ENCODE results near the gene GNPAT. TPM values are rescaled to one million over a fixed set of nuclear protein-coding genes. Genes with fewer than 3 reads are reported as not detected.

Gene GNPAT
- total RNA-seq, 2 experiments from 2014 or later, result 51.7 to 54.9 TPM

- Histone ChIP-seq H3K79me2 (ENCODE audit: insufficient read depth, low read depth, low read length) (no peaks in the 10 kb centered on the region), H3K9me2 (ENCODE audit: insufficient read depth, low read length) (no peaks in the 10 kb centered on the region), H3K27ac (ENCODE audit: low read depth, low read length, poor library complexity, severe bottlenecking) (no peak overlapping the region), H3K4me2 (ENCODE audit: low read length) (no peak overlapping the region), H3K9me3 (ENCODE audit: low read length) (no peaks in the 10 kb centered on the region), H4K20me1 (ENCODE audit: insufficient read depth, low read length) (no peaks in the 10 kb centered on the region), H3K4me1 (ENCODE audit: insufficient read depth, low read length, poor library complexity, severe bottlenecking) (no peaks in the 10 kb centered on the region), H3K36me3 (ENCODE audit: insufficient read depth, low read length) (peaks cover 85% of the 10 kb centered on the region), H3K4me3 (ENCODE audit: low read depth, low read length, poor library complexity, severe bottlenecking) (no peak overlapping the region), H2AFZ (ENCODE audit: low read length) (no peak overlapping the region)
- intact Hi-C loops (cut with micrococcal nuclease; ENCODE audit: unreplicated experiment), result no loop called here
- no peak for DNase-seq (ENCODE audit: low spot score)
- ChIA-PET POLR2A (no interaction called here), CTCF (ENCODE audit: unreplicated experiment) (no interaction called here)
- TF ChIP-seq EZH2phosphoT487 (IDR thresholded peaks at IDR 0.05; ENCODE audit: borderline replicate concordance, low read depth, low read length) (no peak), CTCF (conservative IDR thresholded peaks at IDR 0.05; ENCODE audit: low read length) (no peak)
- BruUV-seq (replicated peaks), result no TSS peak
Observed at GRCh38 chr1:231272173-231272572, 31.2 kb downstream of the GNPAT start.

GRCh38 chr1:231272880-231273279 is 31.9 kb downstream of the GNPAT start:
- Histone ChIP-seq H3K79me2 (ENCODE audit: insufficient read depth, low read depth, low read length) (no peaks in the 10 kb centered on the region), H4K20me1 (ENCODE audit: insufficient read depth, low read length) (no peaks in the 10 kb centered on the region), H2AFZ (ENCODE audit: low read length) (no peak overlapping the region), H3K4me2 (ENCODE audit: low read length) (no peak overlapping the region), H3K4me1 (ENCODE audit: insufficient read depth, low read length, poor library complexity, severe bottlenecking) (no peaks in the 10 kb centered on the region), H3K36me3 (ENCODE audit: insufficient read depth, low read length) (peaks cover 85% of the 10 kb centered on the region), H3K4me3 (ENCODE audit: low read depth, low read length, poor library complexity, severe bottlenecking) (no peak overlapping the region), H3K9me2 (ENCODE audit: insufficient read depth, low read length) (no peaks in the 10 kb centered on the region), H3K27ac (ENCODE audit: low read depth, low read length, poor library complexity, severe bottlenecking) (no peak overlapping the region), H3K9me3 (ENCODE audit: low read length) (no peaks in the 10 kb centered on the region)
- POLR2A ChIA-PET, result interaction anchor here (0.6 kb wide), 1 partner anchor 797 kb away, joined by 5 read pairs; no protein-coding TSS in a partner anchor
- CTCF ChIA-PET (ENCODE audit: unreplicated experiment), result no interaction called here
- DNase-seq (ENCODE audit: low spot score), result no peak
- no peak for TF ChIP-seq EZH2phosphoT487 (IDR thresholded peaks at IDR 0.05; ENCODE audit: borderline replicate concordance, low read depth, low read length)
- no peak for TF ChIP-seq CTCF (conservative IDR thresholded peaks at IDR 0.05; ENCODE audit: low read length)
- BruUV-seq (replicated peaks), result no TSS peak
- intact Hi-C loops (cut with micrococcal nuclease; ENCODE audit: unreplicated experiment), result no loop called here

- H3K9me2 ChIP-seq (ENCODE audit: insufficient read depth, low read length), result no peaks in the 10 kb centered on the region
- CTCF ChIA-PET (ENCODE audit: unreplicated experiment), result no interaction called here
- H3K9me3 ChIP-seq (ENCODE audit: low read length), result no peaks in the 10 kb centered on the region
- no peak for DNase-seq (ENCODE audit: low spot score)
- intact Hi-C loops (cut with micrococcal nuclease; ENCODE audit: unreplicated experiment), result no loop called here
- POLR2A ChIA-PET, result no interaction called here
- H3K4me2 ChIP-seq (ENCODE audit: low read length), result no peak overlapping the region
- H3K4me1 ChIP-seq (ENCODE audit: insufficient read depth, low read length, poor library complexity, severe bottlenecking), result no peaks in the 10 kb centered on the region
- no peak overlapping the region for H3K27ac ChIP-seq (ENCODE audit: low read depth, low read length, poor library complexity, severe bottlenecking)
- no peak overlapping the region for H2AFZ ChIP-seq (ENCODE audit: low read length)
- H3K36me3 ChIP-seq (ENCODE audit: insufficient read depth, low read length), result peaks cover 84% of the 10 kb centered on the region
- H4K20me1 ChIP-seq (ENCODE audit: insufficient read depth, low read length), result no peaks in the 10 kb centered on the region
- TF ChIP-seq EZH2phosphoT487 (IDR thresholded peaks at IDR 0.05; ENCODE audit: borderline replicate concordance, low read depth, low read length) (no peak), CTCF (conservative IDR thresholded peaks at IDR 0.05; ENCODE audit: low read length) (no peak)
- H3K4me3 ChIP-seq (ENCODE audit: low read depth, low read length, poor library complexity, severe bottlenecking), result no peak overlapping the region
- H3K79me2 ChIP-seq (ENCODE audit: insufficient read depth, low read depth, low read length), result no peaks in the 10 kb centered on the region
- no TSS peak for BruUV-seq (replicated peaks)
Observed at GRCh38 chr1:231274119-231274825, 33.3 kb downstream of the GNPAT start.

Data from OCI-LY7 (cell line).